Fibroblast of skin of back (primary cell): Measurements from ENCODE around the gene KARS1. TPM values are rescaled to one million over a fixed set of nuclear protein-coding genes. Genes with fewer than 3 reads are reported as not detected.

ENCODE experiments used
- DNase-seq: peaks from one replicate; pipeline ENCODE4 v3.0.0-alpha.2; 2013
- polyA plus RNA-seq, 2 experiments: library from polyadenylated mRNA; unstranded; fragments of 120-200 nt; gene quantifications; one replicate each; pipeline ENCODE4 v1.2.1, GENCODE V29; 2013; ENCODE audit not compliant: insufficient read length in 2 of 2

The KARS1 gene
- 140 TPM for polyA plus RNA-seq (2013, experiment 1 of 2; ENCODE audit: insufficient read length)
- polyA plus RNA-seq (2013, experiment 2 of 2; ENCODE audit: insufficient read length), result 119 TPM

DNA sequence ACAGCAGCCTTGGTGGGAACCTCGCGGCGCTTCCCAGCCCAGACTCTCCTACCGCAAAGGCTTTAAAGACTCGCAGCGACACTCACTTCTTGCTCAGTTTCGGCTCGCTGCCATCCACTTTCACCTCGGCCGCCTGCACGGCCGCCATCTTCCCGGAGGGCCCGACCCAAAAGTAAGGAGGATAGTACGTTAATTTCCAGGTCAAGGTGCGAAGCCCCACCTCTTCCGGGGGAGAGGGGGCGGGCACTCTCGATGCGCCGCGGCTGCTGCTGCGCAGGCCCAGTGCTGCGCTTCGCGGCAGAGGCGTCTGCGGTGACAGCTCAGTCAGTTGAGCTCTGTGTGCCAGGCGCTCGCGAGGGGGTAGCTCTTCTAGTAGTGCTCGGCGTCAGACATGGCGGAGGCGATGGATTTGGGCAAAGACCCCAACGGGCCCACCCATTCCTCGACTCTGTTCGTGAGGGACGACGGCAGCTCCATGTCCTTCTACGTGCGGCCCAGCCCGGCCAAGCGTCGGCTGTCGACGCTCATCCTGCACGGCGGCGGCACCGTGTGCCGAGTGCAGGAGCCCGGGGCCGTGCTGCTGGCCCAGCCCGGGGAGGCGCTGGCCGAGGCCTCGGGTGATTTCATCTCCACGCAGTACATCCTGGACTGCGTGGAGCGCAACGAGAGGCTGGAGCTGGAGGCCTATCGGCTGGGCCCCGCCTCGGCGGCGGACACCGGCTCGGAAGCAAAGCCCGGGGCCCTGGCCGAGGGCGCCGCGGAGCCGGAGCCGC lies at the start of gene KARS1, which contains the start of gene TERF2IP:
Gene KARS1, minus strand, starts transcription at position 174 of the 773 bp plus-strand sequence. Its CDS starts 26 bp downstream, at position 148.
Gene TERF2IP, plus strand, starts transcription at position 282 of the 773 bp plus-strand sequence. Its CDS starts 110 bp downstream, at position 392.
- peak; percentile 93 for DNase-seq

DNA sequence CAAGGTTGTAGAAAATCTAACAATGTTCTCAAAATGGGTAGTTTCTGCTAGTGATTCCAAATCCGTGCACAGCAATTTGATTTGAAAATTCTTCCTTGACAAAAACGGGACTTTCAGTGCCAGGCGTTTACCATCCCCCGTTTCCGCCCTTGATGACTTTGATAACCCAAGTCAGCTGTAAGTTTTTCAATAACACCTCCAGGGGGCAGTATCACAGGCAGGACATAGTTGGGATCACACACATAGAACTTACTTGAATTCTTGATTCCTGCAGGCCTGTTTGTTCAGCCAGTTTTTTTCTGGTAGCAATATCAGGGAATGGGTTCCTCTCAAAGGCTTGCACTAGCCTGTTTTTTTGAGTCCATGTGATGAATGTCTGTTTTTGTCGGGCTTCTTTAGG lies 48.2 kb upstream of the KARS1 start:
- no peak for DNase-seq

DNA sequence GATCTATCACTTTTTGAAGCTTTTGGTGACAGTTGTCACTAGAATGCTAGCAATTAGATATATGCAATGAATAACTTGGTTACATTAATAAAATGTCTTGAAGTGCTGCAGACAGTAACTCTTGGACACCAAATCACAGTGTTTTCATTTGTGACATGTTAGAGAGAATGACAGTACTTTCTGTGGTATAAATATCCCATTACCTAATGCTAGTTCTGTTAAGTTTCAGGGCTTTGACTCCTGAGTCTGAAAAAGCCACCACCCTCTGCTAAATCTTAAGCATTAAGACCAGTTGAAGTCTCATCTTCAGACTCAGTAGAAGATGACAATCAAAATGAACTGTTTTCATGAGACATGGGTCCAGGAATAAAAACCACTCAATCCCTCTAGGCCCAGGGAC lies 39.9 kb upstream of the KARS1 start:
- DNase-seq, result no peak

DNA sequence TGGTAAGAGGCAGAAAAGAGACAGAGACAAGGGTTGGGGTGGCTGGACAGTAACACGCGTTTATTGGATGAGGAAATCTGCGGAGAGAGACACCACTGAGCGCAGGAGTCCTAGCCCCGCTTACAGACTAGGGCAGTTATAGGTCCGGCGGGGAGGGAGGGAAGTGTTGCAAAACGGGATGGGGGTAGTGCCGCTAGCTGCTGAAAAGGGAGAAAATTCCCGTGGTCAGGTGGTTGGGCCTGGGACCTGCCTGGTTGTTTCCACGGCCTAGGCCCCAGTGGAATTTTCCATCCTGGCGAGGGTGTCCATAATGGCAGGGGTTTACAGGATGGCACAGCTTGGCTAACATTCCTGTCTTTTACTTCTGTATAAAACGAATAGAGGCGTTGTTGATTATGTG lies 34.8 kb upstream of the KARS1 start:
- no peak for DNase-seq

DNA sequence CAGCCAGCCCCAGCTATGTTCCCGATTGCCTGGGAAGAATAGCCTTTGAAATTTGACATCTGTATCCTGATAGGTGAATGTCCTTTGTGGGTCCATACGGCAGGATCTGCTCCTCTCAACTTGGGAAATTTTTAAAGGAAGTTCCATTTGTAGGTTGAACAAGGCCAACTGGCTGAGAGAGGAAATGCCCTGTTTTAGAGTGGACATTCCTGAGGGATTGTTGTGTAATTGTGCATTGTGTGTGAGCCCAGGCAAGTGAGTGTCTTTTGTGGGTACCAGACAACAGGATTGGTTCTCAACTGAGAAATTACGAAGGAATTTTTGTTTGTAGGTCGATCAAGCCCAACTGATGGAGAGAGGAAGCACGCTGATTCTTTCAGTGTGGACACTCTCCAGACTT lies 31.9 kb upstream of the KARS1 start:
- no peak for DNase-seq

DNA sequence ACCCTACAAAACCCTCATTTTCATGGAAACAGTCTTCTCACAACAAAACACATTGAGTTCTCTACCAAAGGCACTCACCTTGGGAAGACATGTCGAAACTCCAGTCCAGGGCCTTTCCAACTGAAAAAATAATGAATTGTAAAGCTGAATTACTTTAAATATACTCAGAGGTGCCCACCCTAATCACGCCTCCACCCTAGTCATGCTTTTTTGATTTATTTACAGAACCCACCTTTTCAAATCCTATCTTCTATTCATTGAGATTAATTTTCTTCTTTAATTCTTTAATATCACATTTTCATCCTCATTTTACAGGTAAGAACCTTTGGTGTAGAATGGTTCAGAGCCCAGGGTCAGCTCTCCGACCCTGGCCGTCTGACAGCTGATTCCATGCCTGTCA lies 29.4 kb upstream of the KARS1 start, which contains the start of gene CPHXL2:
Gene CPHXL2, minus strand, starts transcription at position 101 of the 400 bp plus-strand sequence. Its CDS starts 10 bp downstream, at position 91.
- DNase-seq, result no peak

DNA sequence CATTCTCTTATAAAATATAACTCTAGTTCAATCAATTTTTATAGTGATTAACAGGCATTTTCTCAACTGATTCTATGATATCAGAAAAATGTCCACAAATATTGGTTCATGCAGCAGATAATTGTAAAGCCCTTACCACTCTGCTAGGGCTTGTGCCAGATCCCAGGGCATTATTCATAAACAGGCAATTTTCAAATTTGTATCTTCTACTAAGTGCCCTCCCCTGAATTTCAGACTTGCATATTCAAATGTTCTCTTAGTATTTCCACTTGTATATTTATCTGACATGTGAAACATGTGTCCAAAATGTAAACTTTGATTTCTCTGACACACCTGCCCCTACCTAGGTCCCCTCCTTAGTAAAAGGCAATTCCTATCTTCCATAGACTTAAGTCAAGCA lies 20.0 kb upstream of the KARS1 start:
- DNase-seq, result no peak

DNA sequence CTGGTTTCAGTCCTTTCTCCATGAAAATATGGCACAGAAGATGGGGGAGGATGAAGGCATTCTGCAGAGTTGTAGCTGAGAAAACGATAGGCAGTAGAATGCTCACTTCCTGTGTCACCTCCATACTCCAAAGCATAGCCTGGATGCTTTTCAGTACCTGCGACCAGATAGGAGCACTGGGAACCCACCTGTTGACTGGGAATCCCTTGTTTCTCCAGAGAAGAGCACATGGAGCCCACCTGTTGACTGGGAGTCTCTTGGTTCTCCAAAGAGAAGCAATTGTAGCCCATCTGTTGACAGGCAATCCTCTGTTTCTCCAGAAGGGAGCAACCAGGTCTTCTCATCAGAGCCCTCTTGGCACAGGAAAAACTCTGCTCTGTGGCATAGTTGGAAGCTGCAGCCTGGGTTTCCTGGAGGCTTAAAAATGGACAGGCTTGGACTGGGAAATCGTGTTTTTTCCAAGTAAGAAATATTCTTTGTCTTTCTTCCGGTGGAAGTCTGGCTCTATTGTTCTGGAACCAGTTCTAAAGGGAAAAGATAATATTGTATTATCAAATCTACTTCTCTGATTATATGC lies 13.3 kb upstream of the KARS1 start:
- DNase-seq, result no peak

DNA sequence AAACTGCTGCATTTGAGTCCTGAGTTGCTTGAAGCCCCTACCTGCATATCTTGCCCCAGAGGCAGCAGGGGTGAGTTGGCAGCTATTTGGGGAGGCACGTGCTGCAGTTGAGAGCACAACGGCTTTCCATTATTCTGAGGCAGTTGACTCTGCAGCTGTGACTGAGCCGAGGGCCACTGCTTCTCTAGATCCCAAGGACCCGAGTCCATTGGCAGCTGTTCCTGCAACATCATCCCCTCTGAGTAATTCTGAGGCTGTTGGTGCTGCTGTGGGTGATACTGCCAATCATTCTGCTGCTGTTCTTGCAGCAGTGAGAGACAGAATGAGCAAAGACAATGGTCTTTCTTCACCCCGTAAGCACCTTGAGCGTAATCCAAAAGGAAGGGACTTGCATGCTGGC lies 12.9 kb upstream of the KARS1 start:
- DNase-seq, result no peak

DNA sequence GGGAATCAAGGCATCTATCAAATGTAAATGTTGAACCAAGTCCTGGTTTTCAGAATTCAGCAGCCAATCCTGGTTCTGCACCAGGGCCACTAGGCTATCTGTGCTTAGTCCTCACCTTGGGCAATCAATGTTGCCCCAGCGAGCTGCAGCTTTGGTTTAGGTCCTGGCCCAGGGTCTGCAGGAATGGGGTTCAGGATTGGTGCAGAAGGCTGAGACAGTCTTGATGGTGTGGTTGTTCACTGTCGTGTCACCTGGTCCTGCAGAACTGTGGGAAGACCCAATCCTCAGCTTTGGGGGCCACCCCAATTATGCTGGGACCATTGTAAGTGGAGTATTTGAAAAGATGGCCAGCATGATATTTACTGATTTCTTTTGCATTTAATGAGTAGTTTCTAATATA lies 10.7 kb upstream of the KARS1 start:
- no peak for DNase-seq

DNA sequence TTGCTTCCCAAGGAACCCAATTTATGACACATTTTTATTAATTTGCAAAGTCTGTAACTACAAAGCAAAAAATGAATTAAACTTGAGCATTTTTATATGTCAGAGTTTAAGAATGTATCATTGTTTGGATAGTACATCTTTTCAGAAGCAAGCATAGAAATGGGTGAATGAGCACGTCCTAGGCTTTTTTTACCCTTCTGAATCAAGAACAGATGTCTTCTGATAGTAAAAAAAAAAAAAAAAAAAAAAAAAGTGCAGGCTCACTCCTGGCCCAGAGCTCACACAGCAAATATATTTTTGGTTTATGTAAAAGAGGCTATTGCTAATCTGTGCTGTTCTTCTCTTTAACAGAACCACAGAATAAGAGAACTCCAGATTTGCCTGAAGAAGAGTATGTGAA lies 6.5 kb upstream of the KARS1 start:
- DNase-seq, result peak; percentile 89

DNA sequence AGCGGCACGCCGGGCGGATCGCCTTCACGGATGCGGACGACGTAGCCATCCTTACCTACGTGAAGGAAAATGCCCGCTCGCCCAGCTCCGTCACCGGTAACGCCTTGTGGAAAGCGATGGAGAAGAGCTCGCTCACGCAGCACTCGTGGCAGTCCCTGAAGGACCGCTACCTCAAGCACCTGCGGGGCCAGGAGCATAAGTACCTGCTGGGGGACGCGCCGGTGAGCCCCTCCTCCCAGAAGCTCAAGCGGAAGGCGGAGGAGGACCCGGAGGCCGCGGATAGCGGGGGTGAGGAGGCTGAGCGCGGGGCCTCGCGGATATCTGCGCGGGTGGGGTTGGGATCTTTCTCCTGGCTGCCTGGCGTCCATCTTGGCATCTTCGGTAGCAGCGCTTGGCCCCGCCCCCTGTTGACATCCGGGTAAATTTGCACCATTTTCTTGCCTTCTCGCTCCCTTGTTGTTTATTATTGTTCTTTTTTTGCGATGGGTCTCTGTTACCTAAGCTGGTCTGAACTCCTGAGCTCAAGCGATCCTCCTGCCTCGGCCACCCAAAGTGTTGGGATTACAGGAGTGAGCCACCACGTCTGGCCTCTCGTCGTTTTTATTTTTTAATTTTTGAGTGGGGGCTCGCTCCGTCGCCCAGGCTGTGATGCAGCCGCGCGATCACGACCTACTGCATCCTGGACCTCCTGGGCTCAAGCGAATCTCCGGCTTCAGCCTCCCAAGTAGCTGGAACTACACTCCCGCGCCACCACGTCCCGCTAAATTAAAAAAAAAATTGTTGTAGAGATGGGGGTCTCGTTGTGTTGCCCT lies 1.0 kb upstream of the KARS1 start:
- DNase-seq, result peak; percentile 74

DNA sequence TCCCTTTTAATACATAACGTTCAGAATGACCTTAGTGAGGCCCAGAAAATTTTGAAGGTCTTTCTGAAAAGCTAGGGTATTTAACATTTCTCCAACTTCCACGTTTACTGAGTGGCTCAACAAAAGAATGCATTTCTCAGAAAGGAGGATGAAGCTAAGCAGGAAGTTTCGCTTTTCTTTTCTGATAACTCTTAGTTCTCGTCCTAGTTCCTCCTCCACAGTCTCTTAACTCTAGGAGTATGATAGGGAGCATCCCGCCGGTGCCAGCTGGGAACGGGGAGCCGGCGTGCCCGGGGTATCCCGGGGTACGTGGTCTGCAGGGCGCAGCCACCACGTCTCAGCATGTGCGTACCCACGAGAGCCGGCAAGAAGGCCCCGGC lies 363 bp downstream of the KARS1 start:
- no peak for DNase-seq

DNA sequence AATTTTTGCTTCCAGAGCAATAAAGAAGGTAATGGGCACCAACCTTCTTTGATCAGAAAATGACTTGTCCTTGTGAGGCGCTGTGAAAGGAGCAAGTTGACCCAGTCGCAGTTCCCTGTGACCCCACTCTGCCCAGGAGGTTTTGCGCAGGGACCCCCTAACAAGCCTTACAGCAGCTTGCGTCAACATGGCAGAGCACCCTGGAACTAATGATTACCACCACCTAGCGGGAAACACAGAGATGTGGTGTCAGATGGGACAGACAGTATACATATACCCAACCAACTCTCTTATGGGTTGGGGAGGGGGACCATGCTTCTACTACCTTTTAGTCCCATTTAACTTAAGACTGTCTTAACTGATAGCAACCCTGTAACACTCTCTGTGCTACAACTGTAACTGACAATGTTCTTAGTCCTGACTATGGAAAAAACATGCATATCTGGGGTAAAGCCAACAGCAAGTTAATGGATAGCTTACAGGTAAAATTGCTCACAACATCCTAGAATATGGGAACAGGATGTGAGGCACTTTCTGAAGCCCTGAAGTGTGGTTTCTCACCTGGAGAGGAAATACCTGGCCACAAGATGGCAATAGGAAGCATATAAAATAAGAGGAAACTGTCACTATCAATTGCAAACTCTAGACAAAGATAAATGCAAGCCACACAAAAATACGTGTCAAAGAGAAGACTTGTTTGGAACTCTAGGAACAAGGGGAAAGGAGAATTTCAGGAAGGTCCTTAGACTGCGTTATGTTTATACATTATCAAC lies 3.0 kb downstream of the KARS1 start:
- DNase-seq, result no peak

DNA sequence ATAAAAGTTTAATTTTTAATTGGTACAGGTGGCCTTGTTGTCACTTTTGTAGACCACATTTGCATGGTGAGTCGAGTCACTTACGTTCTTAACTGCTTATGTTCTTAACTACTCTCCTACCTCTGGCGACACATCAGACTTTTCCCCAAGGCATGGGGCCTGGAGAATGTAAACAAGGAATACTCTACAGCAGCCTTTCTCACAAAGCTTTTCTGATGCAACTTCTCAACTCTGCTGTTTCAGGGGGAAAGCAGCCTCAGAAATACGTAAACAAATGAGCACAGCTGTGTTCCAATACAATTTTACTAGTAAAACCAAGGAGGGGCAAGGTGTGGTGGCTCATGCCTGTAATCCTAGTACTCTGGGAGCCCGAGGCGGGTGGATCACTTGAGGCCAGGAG lies 6.9 kb downstream of the KARS1 start:
- DNase-seq, result no peak

DNA sequence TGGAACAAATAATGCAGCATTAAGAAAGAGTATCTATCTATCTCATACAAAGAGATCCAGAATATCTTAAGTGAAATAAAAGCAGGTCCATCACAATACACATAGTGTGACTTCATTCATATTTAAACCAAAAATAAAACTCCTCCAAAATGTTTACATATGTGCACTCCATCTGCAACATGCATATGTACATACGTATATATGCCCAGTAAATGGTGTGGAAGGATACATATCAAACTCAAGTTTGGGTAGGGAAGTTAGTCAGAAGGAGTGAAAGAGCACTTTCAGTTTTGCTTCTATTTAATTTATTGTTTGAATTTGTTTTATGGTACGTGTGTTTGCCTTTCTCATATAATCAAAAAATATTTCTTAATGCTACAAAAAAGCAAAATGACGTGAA lies 12.4 kb downstream of the KARS1 start:
- DNase-seq, result no peak

DNA sequence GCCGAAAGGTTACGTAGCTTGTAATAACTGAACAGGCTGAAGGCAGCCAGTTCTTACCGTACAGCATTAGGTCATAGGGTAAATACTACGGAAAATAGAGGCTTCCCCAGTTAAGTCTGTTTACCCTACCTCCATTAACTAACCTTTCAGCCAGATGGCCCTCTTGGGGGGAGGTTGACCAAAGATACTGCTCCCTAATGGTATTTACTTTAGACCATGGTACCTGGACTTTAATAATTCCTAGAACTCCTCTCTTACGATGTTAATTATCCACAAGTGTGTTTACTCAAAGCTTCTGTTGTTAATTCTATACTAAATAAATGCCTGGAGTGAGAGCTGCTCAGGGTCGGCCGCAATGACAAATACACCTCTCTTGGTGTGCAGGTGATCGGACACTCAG lies 14.6 kb downstream of the KARS1 start:
- DNase-seq, result no peak

DNA sequence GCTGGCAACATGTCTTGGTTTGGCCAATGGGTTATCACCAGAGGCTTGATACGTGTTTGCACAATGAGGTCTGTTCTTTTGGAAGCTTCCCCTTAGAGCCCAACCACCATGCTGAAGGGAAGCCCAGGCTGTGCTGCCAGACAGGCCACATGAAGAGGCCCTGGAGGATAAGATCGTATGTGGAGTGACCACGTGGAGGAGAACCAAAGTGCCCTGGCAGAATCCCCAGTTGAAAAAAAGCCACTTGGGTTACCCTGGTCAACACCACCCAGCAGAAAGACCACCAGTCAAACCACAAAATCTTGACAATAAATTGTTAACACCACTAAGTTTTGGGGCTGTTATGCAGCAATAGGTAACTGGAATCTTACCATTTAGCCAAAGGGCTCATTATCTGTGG lies 17.4 kb downstream of the KARS1 start:
- no peak for DNase-seq

DNA sequence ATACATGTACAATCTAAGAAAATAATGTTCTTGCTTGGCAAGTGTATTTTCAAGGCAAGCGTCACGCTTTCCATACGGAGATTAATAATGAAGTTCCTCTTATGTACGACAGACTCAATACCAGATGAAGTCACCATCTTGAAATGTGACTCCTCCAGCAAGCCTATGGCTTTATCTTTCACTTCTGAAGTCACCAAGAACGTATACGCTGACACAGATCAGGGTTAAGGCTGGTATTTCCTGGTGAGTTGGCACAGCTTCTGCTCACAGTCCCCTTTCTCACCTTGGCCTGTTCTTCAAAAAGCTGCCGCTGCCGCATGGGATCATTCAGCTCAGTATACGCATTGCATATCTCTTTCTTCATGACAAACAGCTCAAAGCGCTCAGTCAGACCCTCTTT lies 18.3 kb downstream of the KARS1 start:
- DNase-seq, result no peak

DNA sequence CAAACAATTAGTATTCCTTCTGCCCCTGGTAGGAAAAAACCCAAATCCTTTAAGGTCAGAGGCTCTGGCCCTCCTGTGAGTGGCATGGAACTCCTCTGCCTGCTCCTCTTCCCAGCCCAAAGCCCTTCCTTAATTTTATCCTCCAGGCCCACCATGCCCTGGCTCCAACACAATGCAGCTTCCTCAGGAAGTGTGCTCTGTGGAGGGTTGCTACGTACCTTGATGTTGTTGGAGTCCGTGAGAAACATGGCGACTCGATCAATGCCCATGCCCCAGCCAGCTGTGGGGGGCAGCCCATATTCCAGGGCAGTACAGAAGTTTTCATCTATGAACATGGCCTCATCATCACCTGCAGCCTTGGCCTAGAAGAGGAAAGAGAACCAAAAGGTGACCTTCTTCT lies 19.1 kb downstream of the KARS1 start:
- DNase-seq, result no peak

DNA sequence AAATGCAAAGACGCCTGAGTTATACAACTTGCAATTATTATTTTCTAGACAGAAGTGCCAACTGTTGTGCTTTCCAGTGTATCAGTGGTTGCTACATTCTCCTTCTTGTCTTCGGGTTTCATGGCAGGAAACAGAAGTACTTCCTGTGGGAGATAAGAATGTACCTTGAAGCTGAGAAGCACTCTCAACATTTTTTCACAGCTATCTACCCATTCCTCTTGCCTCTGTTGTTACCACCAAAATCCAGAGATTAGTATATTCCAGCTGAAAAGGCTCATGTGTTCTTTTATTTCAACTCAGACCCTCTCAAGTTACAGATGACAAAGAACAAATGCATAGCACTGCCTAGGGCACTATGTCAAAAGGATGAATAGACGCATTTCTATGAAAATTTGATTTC lies 19.6 kb downstream of the KARS1 start:
- DNase-seq, result no peak

DNA sequence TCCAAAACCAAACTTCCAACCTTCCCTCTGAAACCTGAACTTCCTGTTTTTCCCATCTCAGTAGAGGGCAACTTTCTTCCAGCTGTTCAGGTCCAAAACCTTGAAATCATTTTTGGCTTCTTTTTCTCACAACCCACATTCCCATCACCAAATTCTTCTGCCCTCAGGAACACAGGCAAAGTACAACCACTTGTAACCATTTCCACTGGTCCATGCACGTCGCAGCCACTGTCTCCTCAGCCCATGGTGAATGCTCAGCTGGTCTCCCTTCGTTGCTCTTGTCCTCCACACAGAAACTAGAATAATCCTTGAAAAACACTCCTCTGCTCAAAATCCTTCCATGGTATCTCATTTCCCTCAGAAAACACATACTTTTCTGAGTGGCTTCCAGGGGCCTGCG lies 20.7 kb downstream of the KARS1 start:
- no peak for DNase-seq
